ENCODE results near the gene ZNF780A. TPM values are rescaled to one million over a fixed set of nuclear protein-coding genes. Genes with fewer than 3 reads are reported as not detected.

Gene ZNF780A
- total and polyA plus RNA-seq, 2 of the 13 experiments (the other 11 are each of a cell fraction or from before 2014, with no cell fraction given) = 13.5 to 22.7 TPM

DNA sequence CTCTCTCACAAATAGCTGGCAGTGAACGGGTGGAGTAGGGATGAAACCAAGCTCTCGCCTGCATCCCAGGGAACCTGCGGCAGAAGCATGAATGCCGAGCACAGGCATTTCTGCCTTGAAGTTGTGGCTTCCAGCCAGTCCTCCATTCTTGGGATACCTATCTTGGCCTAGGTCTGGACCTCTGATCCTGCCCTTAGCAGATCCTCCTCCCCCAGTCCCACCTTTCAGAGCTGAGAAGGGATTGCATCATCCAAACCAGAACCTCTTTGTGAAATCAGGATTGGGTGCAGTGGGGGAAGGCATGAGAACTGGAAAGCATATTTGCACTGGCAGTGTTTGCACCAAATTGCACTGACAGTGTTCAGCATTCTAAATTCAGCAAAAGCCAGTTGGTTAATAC, 5.8 kb downstream of the ZNF780A start (continued):
- TF ChIP-seq, protein P1, sequence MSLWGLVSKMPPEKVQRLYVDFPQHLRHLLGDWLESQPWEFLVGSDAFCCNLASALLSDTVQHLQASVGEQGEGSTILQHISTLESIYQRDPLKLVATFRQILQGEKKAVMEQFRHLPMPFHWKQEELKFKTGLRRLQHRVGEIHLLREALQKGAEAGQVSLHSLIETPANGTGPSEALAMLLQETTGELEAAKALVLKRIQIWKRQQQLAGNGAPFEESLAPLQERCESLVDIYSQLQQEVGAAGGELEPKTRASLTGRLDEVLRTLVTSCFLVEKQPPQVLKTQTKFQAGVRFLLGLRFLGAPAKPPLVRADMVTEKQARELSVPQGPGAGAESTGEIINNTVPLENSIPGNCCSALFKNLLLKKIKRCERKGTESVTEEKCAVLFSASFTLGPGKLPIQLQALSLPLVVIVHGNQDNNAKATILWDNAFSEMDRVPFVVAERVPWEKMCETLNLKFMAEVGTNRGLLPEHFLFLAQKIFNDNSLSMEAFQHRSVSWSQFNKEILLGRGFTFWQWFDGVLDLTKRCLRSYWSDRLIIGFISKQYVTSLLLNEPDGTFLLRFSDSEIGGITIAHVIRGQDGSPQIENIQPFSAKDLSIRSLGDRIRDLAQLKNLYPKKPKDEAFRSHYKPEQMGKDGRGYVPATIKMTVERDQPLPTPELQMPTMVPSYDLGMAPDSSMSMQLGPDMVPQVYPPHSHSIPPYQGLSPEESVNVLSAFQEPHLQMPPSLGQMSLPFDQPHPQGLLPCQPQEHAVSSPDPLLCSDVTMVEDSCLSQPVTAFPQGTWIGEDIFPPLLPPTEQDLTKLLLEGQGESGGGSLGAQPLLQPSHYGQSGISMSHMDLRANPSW (CRISPR knock-in tag; IDR thresholded peaks at IDR 0.05; ENCODE audit: borderline replicate concordance) = no peak
- TF ChIP-seq SUZ12 (IDR thresholded peaks at IDR 0.05; ENCODE audit: low read depth, low read length) (no peak), ZKSCAN8 (CRISPR knock-in tag; IDR thresholded peaks at IDR 0.05; ENCODE audit: borderline replicate concordance) (no peak), ZNF329 (CRISPR knock-in tag; IDR thresholded peaks at IDR 0.05; ENCODE audit: low read depth) (no peak), ISX (CRISPR knock-in tag; conservative IDR thresholded peaks at IDR 0.05) (no peak), RXRA (CRISPR knock-in tag; IDR thresholded peaks at IDR 0.05) (no peak; the same call in 1 of the 2 replicates), KMT2A (CRISPR knock-in tag; IDR thresholded peaks at IDR 0.05) (0 out of 2 replicates have a peak, but pooled peaks have one; percentile 51), HNF4A (CRISPR knock-in tag; IDR thresholded peaks at IDR 0.05) (peak; percentile 79), MXI1 (IDR thresholded peaks at IDR 0.05; ENCODE audit: borderline replicate concordance, low read depth, low read length) (no peak), KDM5A (IDR thresholded peaks at IDR 0.05; ENCODE audit: borderline replicate concordance, low read length) (no peak), ASH2L (IDR thresholded peaks at IDR 0.05; ENCODE audit: insufficient read length, low read depth, low read length) (no peak), ZNF703 (CRISPR knock-in tag; IDR thresholded peaks at IDR 0.05; ENCODE audit: borderline replicate concordance) (no peak)
- TF ChIP-seq, protein P2, sequence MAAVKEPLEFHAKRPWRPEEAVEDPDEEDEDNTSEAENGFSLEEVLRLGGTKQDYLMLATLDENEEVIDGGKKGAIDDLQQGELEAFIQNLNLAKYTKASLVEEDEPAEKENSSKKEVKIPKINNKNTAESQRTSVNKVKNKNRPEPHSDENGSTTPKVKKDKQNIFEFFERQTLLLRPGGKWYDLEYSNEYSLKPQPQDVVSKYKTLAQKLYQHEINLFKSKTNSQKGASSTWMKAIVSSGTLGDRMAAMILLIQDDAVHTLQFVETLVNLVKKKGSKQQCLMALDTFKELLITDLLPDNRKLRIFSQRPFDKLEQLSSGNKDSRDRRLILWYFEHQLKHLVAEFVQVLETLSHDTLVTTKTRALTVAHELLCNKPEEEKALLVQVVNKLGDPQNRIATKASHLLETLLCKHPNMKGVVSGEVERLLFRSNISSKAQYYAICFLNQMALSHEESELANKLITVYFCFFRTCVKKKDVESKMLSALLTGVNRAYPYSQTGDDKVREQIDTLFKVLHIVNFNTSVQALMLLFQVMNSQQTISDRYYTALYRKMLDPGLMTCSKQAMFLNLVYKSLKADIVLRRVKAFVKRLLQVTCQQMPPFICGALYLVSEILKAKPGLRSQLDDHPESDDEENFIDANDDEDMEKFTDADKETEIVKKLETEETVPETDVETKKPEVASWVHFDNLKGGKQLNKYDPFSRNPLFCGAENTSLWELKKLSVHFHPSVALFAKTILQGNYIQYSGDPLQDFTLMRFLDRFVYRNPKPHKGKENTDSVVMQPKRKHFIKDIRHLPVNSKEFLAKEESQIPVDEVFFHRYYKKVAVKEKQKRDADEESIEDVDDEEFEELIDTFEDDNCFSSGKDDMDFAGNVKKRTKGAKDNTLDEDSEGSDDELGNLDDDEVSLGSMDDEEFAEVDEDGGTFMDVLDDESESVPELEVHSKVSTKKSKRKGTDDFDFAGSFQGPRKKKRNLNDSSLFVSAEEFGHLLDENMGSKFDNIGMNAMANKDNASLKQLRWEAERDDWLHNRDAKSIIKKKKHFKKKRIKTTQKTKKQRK (IDR thresholded peaks at IDR 0.05; ENCODE audit: low read length) = no peak
- TF ChIP-seq, protein P3, sequence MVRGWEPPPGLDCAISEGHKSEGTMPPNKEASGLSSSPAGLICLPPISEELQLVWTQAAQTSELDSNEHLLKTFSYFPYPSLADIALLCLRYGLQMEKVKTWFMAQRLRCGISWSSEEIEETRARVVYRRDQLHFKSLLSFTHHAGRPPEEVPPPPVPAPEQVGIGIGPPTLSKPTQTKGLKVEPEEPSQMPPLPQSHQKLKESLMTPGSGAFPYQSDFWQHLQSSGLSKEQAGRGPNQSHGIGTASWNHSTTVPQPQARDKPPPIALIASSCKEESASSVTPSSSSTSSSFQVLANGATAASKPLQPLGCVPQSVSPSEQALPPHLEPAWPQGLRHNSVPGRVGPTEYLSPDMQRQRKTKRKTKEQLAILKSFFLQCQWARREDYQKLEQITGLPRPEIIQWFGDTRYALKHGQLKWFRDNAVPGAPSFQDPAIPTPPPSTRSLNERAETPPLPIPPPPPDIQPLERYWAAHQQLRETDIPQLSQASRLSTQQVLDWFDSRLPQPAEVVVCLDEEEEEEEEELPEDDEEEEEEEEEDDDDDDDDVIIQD (CRISPR knock-in tag; IDR thresholded peaks at IDR 0.05; ENCODE audit: low read depth) = 0 out of 2 replicates have a peak, but pooled peaks have one; percentile 35
- TF ChIP-seq, protein P4, sequence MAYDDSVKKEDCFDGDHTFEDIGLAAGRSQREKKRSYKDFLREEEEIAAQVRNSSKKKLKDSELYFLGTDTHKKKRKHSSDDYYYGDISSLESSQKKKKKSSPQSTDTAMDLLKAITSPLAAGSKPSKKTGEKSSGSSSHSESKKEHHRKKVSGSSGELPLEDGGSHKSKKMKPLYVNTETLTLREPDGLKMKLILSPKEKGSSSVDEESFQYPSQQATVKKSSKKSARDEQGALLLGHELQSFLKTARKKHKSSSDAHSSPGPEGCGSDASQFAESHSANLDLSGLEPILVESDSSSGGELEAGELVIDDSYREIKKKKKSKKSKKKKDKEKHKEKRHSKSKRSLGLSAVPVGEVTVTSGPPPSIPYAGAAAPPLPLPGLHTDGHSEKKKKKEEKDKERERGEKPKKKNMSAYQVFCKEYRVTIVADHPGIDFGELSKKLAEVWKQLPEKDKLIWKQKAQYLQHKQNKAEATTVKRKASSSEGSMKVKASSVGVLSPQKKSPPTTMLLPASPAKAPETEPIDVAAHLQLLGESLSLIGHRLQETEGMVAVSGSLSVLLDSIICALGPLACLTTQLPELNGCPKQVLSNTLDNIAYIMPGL (CRISPR knock-in tag; IDR thresholded peaks at IDR 0.05; ENCODE audit: borderline replicate concordance in 1 of 2, low read depth in 1 of 2) = no peak
- TF ChIP-seq, protein P5, sequence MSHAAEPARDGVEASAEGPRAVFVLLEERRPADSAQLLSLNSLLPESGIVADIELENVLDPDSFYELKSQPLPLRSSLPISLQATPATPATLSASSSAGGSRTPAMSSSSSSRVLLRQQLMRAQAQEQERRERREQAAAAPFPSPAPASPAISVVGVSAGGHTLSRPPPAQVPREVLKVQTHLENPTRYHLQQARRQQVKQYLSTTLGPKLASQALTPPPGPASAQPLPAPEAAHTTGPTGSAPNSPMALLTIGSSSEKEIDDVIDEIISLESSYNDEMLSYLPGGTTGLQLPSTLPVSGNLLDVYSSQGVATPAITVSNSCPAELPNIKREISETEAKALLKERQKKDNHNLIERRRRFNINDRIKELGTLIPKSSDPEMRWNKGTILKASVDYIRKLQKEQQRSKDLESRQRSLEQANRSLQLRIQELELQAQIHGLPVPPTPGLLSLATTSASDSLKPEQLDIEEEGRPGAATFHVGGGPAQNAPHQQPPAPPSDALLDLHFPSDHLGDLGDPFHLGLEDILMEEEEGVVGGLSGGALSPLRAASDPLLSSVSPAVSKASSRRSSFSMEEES (CRISPR knock-in tag; IDR thresholded peaks at IDR 0.05) = no peak
